Neural cell (in vitro differentiated cells): ENCODE data around the gene FFAR2.

Experiments used
- CTCF ChIP-seq: fragments of 450-650 bp; IDR thresholded peaks from 2 replicates; pipeline ENCODE4 v1.5.1; 2014; ENCODE audit warnings: antibody characterized with exemption, mild to moderate bottlenecking, moderate library complexity; ENCODE audit not compliant: poor library complexity, severe bottlenecking
- EP300 ChIP-seq: fragments of 450-650 bp; conservative IDR thresholded peaks from 2 replicates; pipeline ENCODE4 v1.6.1; 2014; ENCODE audit warnings: antibody characterized with exemption, mild to moderate bottlenecking, moderate library complexity; ENCODE audit not compliant: poor library complexity, severe bottlenecking
- RAD21 ChIP-seq: fragments of 450-650 bp; conservative IDR thresholded peaks from 2 replicates; pipeline ENCODE4 v1.6.1; 2014; ENCODE audit warnings: antibody characterized with exemption, mild to moderate bottlenecking, moderate library complexity
- REST ChIP-seq: IDR thresholded peaks from 2 replicates; pipeline ENCODE4 v1.6.1; 2012; ENCODE audit warnings: borderline replicate concordance
- SMC3 ChIP-seq: fragments of 450-650 bp; conservative IDR thresholded peaks from 2 replicates; pipeline ENCODE4 v1.6.1; 2014; ENCODE audit warnings: antibody characterized with exemption, mild to moderate bottlenecking, moderate library complexity; ENCODE audit not compliant: poor library complexity

- TF ChIP-seq SMC3, result no peak
- no peak for TF ChIP-seq RAD21
- no peak for TF ChIP-seq CTCF
- no peak for TF ChIP-seq EP300
- TF ChIP-seq REST, result no peak
Measured at GRCh38 chr19:35498984-35499527, 51.0 kb downstream of the FFAR2 start.
